A673 (cell line): ENCODE measurements around the gene HLA-G. TPM values are rescaled to one million over a fixed set of nuclear protein-coding genes. Genes with fewer than 3 reads are reported as not detected.

Experiments
- BruUV-seq: library from RNA; stranded (reverse); fragments of 400-500 nt; replicated peaks from 2 replicates; lab custom pipeline; 2021; lab: Mats Ljungman, UMichigan
- CTCF ChIA-PET: fragments of 300-600 bp; sonication (Branson Sonifier 250); formaldehyde crosslinking; loops from one replicate; lab custom pipeline; 2022; ENCODE audit warnings: antibody characterized with exemption; lab: Charles Lee
- POLR2A ChIA-PET: fragments of 300-600 bp; sonication (Branson Sonifier 250); formaldehyde crosslinking; loops from one replicate; lab custom pipeline; 2022; ENCODE audit warnings: antibody characterized with exemption; ENCODE audit not compliant: low non-redundant PET; lab: Charles Lee
- DNase-seq: peaks from one replicate; pipeline ENCODE4 v3.0.0-alpha.2; 2015; ENCODE audit warnings: low spot score
- H3K27ac ChIP-seq: fragments of 200-600 bp; sonication (generic); 2 replicates; pipeline ENCODE4 v1.5.1; 2016; ENCODE audit warnings: mixed run types, low read depth, mild to moderate bottlenecking, mixed read lengths, antibody characterized with exemption, low read length; ENCODE audit not compliant: poor library complexity, severe bottlenecking
- H3K27me3 ChIP-seq: fragments of 200-600 bp; sonication (generic); replicated peaks from 2 replicates; pipeline ENCODE4 v1.6.1; 2017; ENCODE audit warnings: mixed run types, low read depth, mild to moderate bottlenecking, mixed read lengths, antibody characterized with exemption, low read length; ENCODE audit not compliant: insufficient read depth, poor library complexity
- H3K36me3 ChIP-seq: fragments of 200-600 bp; sonication (generic); 2 replicates; pipeline ENCODE4 v1.6.1; 2016; ENCODE audit warnings: mixed run types, mild to moderate bottlenecking, mixed read lengths, antibody characterized with exemption, low read length; ENCODE audit not compliant: insufficient read depth, poor library complexity, severe bottlenecking
- H3K4me1 ChIP-seq: fragments of 200-600 bp; sonication (generic); 2 replicates; pipeline ENCODE4 v1.6.1; 2017; ENCODE audit warnings: mixed run types, mild to moderate bottlenecking, mixed read lengths, antibody characterized with exemption, low read length; ENCODE audit not compliant: insufficient read depth, poor library complexity, severe bottlenecking
- H3K4me3 ChIP-seq: fragments of 200-600 bp; sonication (generic); 2 replicates; pipeline ENCODE4 v1.5.1; 2016; ENCODE audit warnings: low read depth, mixed run types, mild to moderate bottlenecking, mixed read lengths, low read length; ENCODE audit not compliant: poor library complexity, severe bottlenecking
- H3K9me3 ChIP-seq: fragments of 200-600 bp; sonication (generic); 2 replicates; pipeline ENCODE4 v1.6.1; 2016; ENCODE audit warnings: mixed run types, low read depth, mild to moderate bottlenecking, mixed read lengths, antibody characterized with exemption, low read length; ENCODE audit not compliant: poor library complexity, severe bottlenecking
- CTCF ChIP-seq: fragments of 300-800, 200-600 bp; sonication (generic); conservative IDR thresholded peaks from 2 replicates; pipeline ENCODE4 v1.5.1; 2017; ENCODE audit warnings: low read depth, mild to moderate bottlenecking, antibody characterized with exemption, low read length, moderate library complexity, mixed read lengths
- EZH2 ChIP-seq: fragments of 200-600 bp; sonication (generic); IDR thresholded peaks from 2 replicates; pipeline ENCODE4 v1.6.1; 2017; ENCODE audit warnings: borderline replicate concordance, low read depth, mild to moderate bottlenecking, mixed read lengths, antibody characterized with exemption, low read length; ENCODE audit not compliant: poor library complexity, severe bottlenecking
- intact Hi-C: fragments of 100-400 bp; cut with micrococcal nuclease; formaldehyde crosslinking; loops from one replicate; pipeline ENCODE4 v1.10.0; 2022; ENCODE audit not compliant: unreplicated experiment
- total RNA-seq: library from RNA; stranded (reverse); gene quantifications from 2 replicates; pipeline ENCODE4 v1.2.3, GENCODE V29; 2021

Gene HLA-G
- total RNA-seq, 1 experiment from 2014 or later, result not detected

GRCh38 chr6:29853245-29853644 is 25.6 kb downstream of the HLA-G start:
- Histone ChIP-seq H3K36me3 (no peaks in the 10 kb centered on the region), H3K4me1 (no peaks in the 10 kb centered on the region), H3K27ac (no peak overlapping the region), H3K9me3 (no peaks in the 10 kb centered on the region), H3K4me3 (no peak overlapping the region), H3K27me3 (peaks cover 51% of the 10 kb centered on the region)
- TF ChIP-seq EZH2 (no peak), CTCF (peak; percentile 22; the same call in 1 of the 2 replicates)
- CTCF ChIA-PET, result no interaction called here
- no TSS peak for BruUV-seq
- intact Hi-C loops, result no loop called here
- DNase-seq, result no peak
- POLR2A ChIA-PET, result no interaction called here

GRCh38 chr6:29858006-29858405 is 30.4 kb downstream of the HLA-G start:
- intact Hi-C loops, result no loop called here
- BruUV-seq, result no TSS peak
- H3K4me1 ChIP-seq, result no peaks in the 10 kb centered on the region
- H3K27ac ChIP-seq, result no peak overlapping the region
- CTCF ChIA-PET, result no interaction called here
- TF ChIP-seq EZH2 (no peak), CTCF (no peak)
- POLR2A ChIA-PET, result no interaction called here
- no peak for DNase-seq
- H3K27me3 ChIP-seq, result peaks cover 46% of the 10 kb centered on the region
- no peak overlapping the region for H3K4me3 ChIP-seq
- no peaks in the 10 kb centered on the region for H3K9me3 ChIP-seq
- H3K36me3 ChIP-seq, result no peaks in the 10 kb centered on the region

GRCh38 chr6:29861521-29862255 is 34.1 kb downstream of the HLA-G start:
- H3K4me1 ChIP-seq, result no peaks in the 10 kb centered on the region
- H3K4me3 ChIP-seq, result no peak overlapping the region
- no peaks in the 10 kb centered on the region for H3K9me3 ChIP-seq
- POLR2A ChIA-PET, result no interaction called here
- no peaks in the 10 kb centered on the region for H3K36me3 ChIP-seq
- H3K27me3 ChIP-seq, result peaks cover 63% of the 10 kb centered on the region
- TF ChIP-seq EZH2, result no peak
- TF ChIP-seq CTCF, result no peak
- H3K27ac ChIP-seq, result no peak overlapping the region
- no peak for DNase-seq
- no TSS peak for BruUV-seq
- intact Hi-C loops, result no loop called here
- CTCF ChIA-PET, result no interaction called here
